ENCODE measurements around the gene CADPS.

DNA sequence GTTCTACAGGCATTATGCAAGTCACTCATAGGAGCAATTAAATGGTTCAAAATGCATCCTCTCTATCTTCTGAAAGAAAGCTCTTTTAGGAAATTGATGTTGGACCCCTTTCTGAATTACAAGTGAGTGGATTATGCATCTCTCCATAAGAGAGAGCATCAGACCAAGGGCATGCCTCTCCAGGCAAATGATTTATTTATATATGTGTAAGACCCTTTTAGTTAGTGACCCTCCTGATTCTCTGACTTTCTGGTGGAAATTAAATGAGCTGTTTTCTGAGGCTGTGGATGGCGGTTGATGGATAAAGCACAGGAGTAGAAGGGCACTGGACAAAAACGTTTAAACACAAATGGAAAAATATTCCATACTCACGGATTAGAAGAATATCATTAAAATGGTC, 62.6 kb downstream of the CADPS start:
- no peak for TF ChIP-seq GATA2 (IDR thresholded peaks at IDR 0.05; ENCODE audit: low read depth, low read length)
- no peak for TF ChIP-seq GATA3 (IDR thresholded peaks at IDR 0.05; ENCODE audit: low read depth, low read length)

All from SH-SY5Y (cell line).